NCI-H2196 treated with DMSO at 0.1 percent for 48 hours (cell line): ENCODE results near the gene HMGN3.

Source experiments
- DNase-seq: peaks from one replicate; lab custom pipeline; 2025; ENCODE audit not compliant: unreplicated experiment; lab: John Stamatoyannopoulos, UW

The HMGN3 gene

GRCh38 chr6:79233611-79234149, 802 bp downstream of the HMGN3 start:
- DNase-seq = peak; percentile 81

- DNase-seq = no peak
Measured at GRCh38 chr6:79232696-79233462, 1.6 kb downstream of the HMGN3 start.

- DNase-seq = no peak
Measured at GRCh38 chr6:79231666-79232065, 2.8 kb downstream of the HMGN3 start.

- no peak for DNase-seq
Measured at GRCh38 chr6:79231101-79231500, 3.4 kb downstream of the HMGN3 start.

GRCh38 chr6:79230149-79230548, 4.3 kb downstream of the HMGN3 start:
- DNase-seq = no peak

GRCh38 chr6:79227445-79227844, 7.0 kb downstream of the HMGN3 start:
- DNase-seq = no peak

GRCh38 chr6:79226660-79227059, 7.8 kb downstream of the HMGN3 start:
- no peak for DNase-seq

GRCh38 chr6:79225717-79226599, 8.5 kb downstream of the HMGN3 start:
- no peak for DNase-seq

- no peak for DNase-seq
Measured at GRCh38 chr6:79223611-79224404, 10.7 kb downstream of the HMGN3 start.

GRCh38 chr6:79215213-79215824, 19.2 kb downstream of the HMGN3 start:
- no peak for DNase-seq

GRCh38 chr6:79212859-79213258, 21.6 kb downstream of the HMGN3 start:
- DNase-seq = no peak

GRCh38 chr6:79208816-79209215, 25.7 kb downstream of the HMGN3 start:
- DNase-seq = no peak

GRCh38 chr6:79203753-79204253, 30.7 kb downstream of the HMGN3 start:
- no peak for DNase-seq

GRCh38 chr6:79202556-79202955, 31.9 kb downstream of the HMGN3 start:
- DNase-seq = no peak

- DNase-seq = no peak
Measured at GRCh38 chr6:79201983-79202382, 32.5 kb downstream of the HMGN3 start.

- no peak for DNase-seq
Measured at GRCh38 chr6:79201143-79201542, 33.3 kb downstream of the HMGN3 start.

GRCh38 chr6:79196912-79197311, 37.6 kb downstream of the HMGN3 start:
- DNase-seq = no peak

- no peak for DNase-seq
Measured at GRCh38 chr6:79193971-79194370, 40.5 kb downstream of the HMGN3 start.

- no peak for DNase-seq
Measured at GRCh38 chr6:79189760-79190350, 44.6 kb downstream of the HMGN3 start.

GRCh38 chr6:79188885-79189480, 45.5 kb downstream of the HMGN3 start:
- no peak for DNase-seq
